Neural progenitor cell (in vitro differentiated cells): ENCODE measurements around the gene ATF3. TPM values are rescaled to one million over a fixed set of nuclear protein-coding genes. Genes with fewer than 3 reads are reported as not detected.

Experiments
- DNase-seq: peaks from one replicate; pipeline ENCODE4 v3.0.0-alpha.2; 2016; ENCODE audit warnings: low spot score
- H2AFZ ChIP-seq: fragments of 200-600 bp; sonication (generic); replicated peaks from 2 replicates; pipeline ENCODE4 v1.6.1; 2016; ENCODE audit warnings: antibody characterized with exemption
- H3F3A ChIP-seq: fragments of 200-600 bp; sonication (generic); 2 replicates; pipeline ENCODE4 v1.6.1; 2016; ENCODE audit warnings: antibody characterized with exemption, low read depth
- H3K27ac ChIP-seq: fragments of 200-600 bp; sonication (generic); 2 replicates; pipeline ENCODE4 v1.5.1; 2016; ENCODE audit warnings: mild to moderate bottlenecking
- H3K27me3 ChIP-seq: fragments of 200-600 bp; sonication (generic); 2 replicates; pipeline ENCODE4 v1.6.1; 2016; ENCODE audit warnings: mild to moderate bottlenecking, moderate library complexity
- H3K36me3 ChIP-seq: fragments of 200-600 bp; sonication (generic); 2 replicates; pipeline ENCODE4 v1.5.1; 2016
- H3K4me1 ChIP-seq: fragments of 200-600 bp; sonication (generic); 2 replicates; pipeline ENCODE4 v1.6.1; 2016; ENCODE audit warnings: mixed run types
- H3K4me2 ChIP-seq: fragments of 200-600 bp; sonication (generic); 2 replicates; pipeline ENCODE4 v1.6.1; 2016
- H3K4me3 ChIP-seq: fragments of 200-600 bp; sonication (generic); 2 replicates; pipeline ENCODE4 v1.5.1; 2016
- H3K79me2 ChIP-seq: fragments of 200-600 bp; sonication (generic); 2 replicates; pipeline ENCODE4 v1.6.1; 2016; ENCODE audit warnings: low read depth
- H3K9ac ChIP-seq: fragments of 200-600 bp; sonication (generic); 2 replicates; pipeline ENCODE4 v1.6.1; 2016
- H3K9me3 ChIP-seq: fragments of 200-600 bp; sonication (generic); 2 replicates; pipeline ENCODE4 v1.5.1; 2016; ENCODE audit warnings: low read depth
- H4K20me1 ChIP-seq: fragments of 200-600 bp; sonication (generic); 2 replicates; pipeline ENCODE4 v1.6.1; 2016; ENCODE audit warnings: low read depth
- H3K27ac Mint-ChIP-seq: 3 replicates; pipeline ENCODE4 v1.8.0; 2021; ENCODE audit warnings: mixed read lengths
- H3K27me3 Mint-ChIP-seq: 2 replicates; pipeline ENCODE4 v1.8.0; 2022; ENCODE audit warnings: low read depth, mild to moderate bottlenecking, inconsistent platforms, moderate library complexity, mixed read lengths; ENCODE audit not compliant: insufficient read depth
- H3K36me3 Mint-ChIP-seq: 3 replicates; pipeline ENCODE4 v1.8.0; 2021; ENCODE audit warnings: mixed read lengths
- H3K4me1 Mint-ChIP-seq: 3 replicates; pipeline ENCODE4 v1.8.0; 2021; ENCODE audit warnings: mixed read lengths
- H3K4me3 Mint-ChIP-seq: 3 replicates; pipeline ENCODE4 v1.8.0; 2021; ENCODE audit warnings: mild to moderate bottlenecking, moderate library complexity, mixed read lengths
- H3K9me3 Mint-ChIP-seq: 3 replicates; pipeline ENCODE4 v1.8.0; 2020; ENCODE audit warnings: mixed read lengths
- EZH2 ChIP-seq: fragments of 200-600 bp; sonication (generic); IDR thresholded peaks from 2 replicates; pipeline ENCODE4 v1.6.1; 2017; ENCODE audit warnings: antibody characterized with exemption, mild to moderate bottlenecking, moderate library complexity
- EZH2phosphoT487 ChIP-seq: fragments of 200-600 bp; sonication (generic); IDR thresholded peaks from 2 replicates; pipeline ENCODE4 v1.6.1; 2017; ENCODE audit warnings: antibody characterized with exemption
- total RNA-seq: library from RNA; depleted of rRNA; stranded (reverse); fragments of >200 nt; gene quantifications from 2 replicates; pipeline ENCODE4 v1.2.3, GENCODE V29; 2015; ENCODE audit warnings: low replicate concordance
- TF ChIP-seq, protein P1 (sequence below): fragments of 200-600 bp; sonication (generic); IDR thresholded peaks from 2 replicates; pipeline ENCODE4 v1.5.1; 2017; ENCODE audit warnings: antibody characterized with exemption, mild to moderate bottlenecking

Gene ATF3
- total RNA-seq, 1 donor from 2014 or later, result 7.8 TPM

DNA sequence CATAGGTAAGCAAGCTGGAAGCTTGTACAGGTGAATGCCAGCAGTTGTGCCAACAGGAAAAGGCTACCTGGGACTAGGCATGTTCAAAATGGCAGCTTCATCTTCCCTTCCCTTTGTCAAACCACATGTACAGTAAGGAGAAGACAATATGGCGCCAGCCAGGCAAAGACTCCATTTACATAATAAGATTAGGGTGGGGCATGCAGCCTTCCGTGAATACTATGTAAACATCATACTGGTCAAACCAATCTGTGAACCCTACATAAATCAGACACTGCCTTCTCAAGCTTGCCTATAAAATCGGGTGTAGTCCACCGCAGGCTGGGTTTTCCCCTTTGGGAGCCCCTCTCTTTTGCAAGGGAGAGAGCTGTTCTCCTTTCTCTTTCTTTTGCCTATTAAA is 24.6 kb downstream of the ATF3 start:
- H3K27me3 ChIP-seq, result no peaks in the 10 kb centered on the region
- no peak overlapping the region for H3K9ac ChIP-seq
- Mint-ChIP-seq H3K4me3 (no peak overlapping the region), H3K27ac (no peak overlapping the region), H3K27me3 (peaks cover 10% of the 10 kb centered on the region), H3K36me3 (no peaks in the 10 kb centered on the region), H3K4me1 (no peaks in the 10 kb centered on the region), H3K9me3 (no peaks in the 10 kb centered on the region)
- no peak overlapping the region for H3K4me2 ChIP-seq
- no peaks in the 10 kb centered on the region for H3K79me2 ChIP-seq
- H4K20me1 ChIP-seq, result no peaks in the 10 kb centered on the region
- no peak overlapping the region for H2AFZ ChIP-seq
- no peak for DNase-seq
- H3K4me1 ChIP-seq, result peaks cover 10% of the 10 kb centered on the region
- no peak overlapping the region for H3K27ac ChIP-seq
- H3K4me3 ChIP-seq, result no peak overlapping the region
- H3K36me3 ChIP-seq, result no peaks in the 10 kb centered on the region
- no peaks in the 10 kb centered on the region for H3K9me3 ChIP-seq
- TF ChIP-seq, protein P1, sequence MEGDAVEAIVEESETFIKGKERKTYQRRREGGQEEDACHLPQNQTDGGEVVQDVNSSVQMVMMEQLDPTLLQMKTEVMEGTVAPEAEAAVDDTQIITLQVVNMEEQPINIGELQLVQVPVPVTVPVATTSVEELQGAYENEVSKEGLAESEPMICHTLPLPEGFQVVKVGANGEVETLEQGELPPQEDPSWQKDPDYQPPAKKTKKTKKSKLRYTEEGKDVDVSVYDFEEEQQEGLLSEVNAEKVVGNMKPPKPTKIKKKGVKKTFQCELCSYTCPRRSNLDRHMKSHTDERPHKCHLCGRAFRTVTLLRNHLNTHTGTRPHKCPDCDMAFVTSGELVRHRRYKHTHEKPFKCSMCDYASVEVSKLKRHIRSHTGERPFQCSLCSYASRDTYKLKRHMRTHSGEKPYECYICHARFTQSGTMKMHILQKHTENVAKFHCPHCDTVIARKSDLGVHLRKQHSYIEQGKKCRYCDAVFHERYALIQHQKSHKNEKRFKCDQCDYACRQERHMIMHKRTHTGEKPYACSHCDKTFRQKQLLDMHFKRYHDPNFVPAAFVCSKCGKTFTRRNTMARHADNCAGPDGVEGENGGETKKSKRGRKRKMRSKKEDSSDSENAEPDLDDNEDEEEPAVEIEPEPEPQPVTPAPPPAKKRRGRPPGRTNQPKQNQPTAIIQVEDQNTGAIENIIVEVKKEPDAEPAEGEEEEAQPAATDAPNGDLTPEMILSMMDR, result no peak
- TF ChIP-seq EZH2phosphoT487, result no peak
- no peak for TF ChIP-seq EZH2
- H3F3A ChIP-seq, result no peaks in the 10 kb centered on the region

DNA sequence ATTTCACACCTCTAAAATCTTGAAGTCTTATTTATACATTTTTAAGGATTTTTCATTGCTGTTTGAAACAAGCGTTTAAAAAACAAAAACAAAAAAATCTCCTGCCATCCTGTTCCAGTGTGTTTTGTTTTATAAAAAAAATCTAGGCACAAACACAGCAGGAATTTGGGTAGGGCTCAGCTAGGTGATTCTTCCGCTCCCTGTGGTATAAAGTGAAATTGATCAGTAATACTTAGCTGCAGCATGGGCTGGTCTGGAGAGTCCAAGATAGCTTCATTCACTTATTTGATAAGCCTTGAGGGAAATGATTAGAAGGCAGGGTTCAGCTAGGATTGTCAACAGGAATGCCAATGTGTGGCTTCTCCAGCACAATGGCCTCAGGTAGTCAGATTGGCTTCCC is 25.7 kb downstream of the ATF3 start:
- Mint-ChIP-seq H3K36me3 (no peaks in the 10 kb centered on the region), H3K4me1 (no peaks in the 10 kb centered on the region), H3K9me3 (no peaks in the 10 kb centered on the region), H3K27ac (no peak overlapping the region), H3K27me3 (peaks cover 15% of the 10 kb centered on the region), H3K4me3 (no peak overlapping the region)
- Histone ChIP-seq H3K9ac (no peak overlapping the region), H3K4me1 (peaks cover 15% of the 10 kb centered on the region), H2AFZ (no peak overlapping the region), H3K4me2 (no peak overlapping the region), H3K36me3 (no peaks in the 10 kb centered on the region), H4K20me1 (no peaks in the 10 kb centered on the region), H3F3A (no peaks in the 10 kb centered on the region), H3K27me3 (no peaks in the 10 kb centered on the region), H3K4me3 (no peak overlapping the region), H3K27ac (no peak overlapping the region), H3K79me2 (no peaks in the 10 kb centered on the region), H3K9me3 (no peaks in the 10 kb centered on the region)
- DNase-seq, result no peak
- TF ChIP-seq EZH2phosphoT487 (no peak), EZH2 (no peak)
- TF ChIP-seq, protein P1, result no peak

DNA sequence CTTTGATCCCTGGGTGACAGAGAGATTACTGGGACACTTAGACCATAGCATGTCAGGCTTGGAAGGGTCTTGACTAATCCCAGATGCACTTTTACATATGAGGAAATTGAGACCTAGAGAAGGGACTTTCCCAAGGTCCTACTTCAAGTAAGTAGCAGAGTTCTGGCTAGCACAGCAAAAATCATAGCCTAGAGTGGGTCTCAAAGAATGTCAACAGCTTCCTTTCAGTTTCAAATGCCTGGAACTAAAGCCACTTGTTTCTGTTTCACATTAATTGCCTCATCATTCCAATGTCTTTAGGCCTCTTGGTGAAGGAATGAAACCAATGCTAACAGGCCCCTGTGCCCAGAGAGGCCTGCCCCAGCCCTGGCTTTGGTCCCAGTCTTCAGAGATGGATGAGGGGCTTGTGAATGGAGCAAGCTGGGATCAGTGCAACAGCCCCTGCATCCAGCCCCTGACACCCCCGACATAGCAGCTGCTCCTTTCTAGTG is 26.6 kb downstream of the ATF3 start:
- Histone ChIP-seq H3K27ac (no peak overlapping the region), H3K79me2 (no peaks in the 10 kb centered on the region), H4K20me1 (no peaks in the 10 kb centered on the region), H3F3A (no peaks in the 10 kb centered on the region), H3K4me3 (no peak overlapping the region), H3K4me2 (no peak overlapping the region), H2AFZ (no peak overlapping the region), H3K9me3 (no peaks in the 10 kb centered on the region), H3K4me1 (peaks cover 14% of the 10 kb centered on the region), H3K9ac (no peak overlapping the region), H3K36me3 (no peaks in the 10 kb centered on the region), H3K27me3 (no peaks in the 10 kb centered on the region)
- no peaks in the 10 kb centered on the region for H3K36me3 Mint-ChIP-seq
- DNase-seq, result no peak
- no peak overlapping the region for H3K27ac Mint-ChIP-seq
- H3K9me3 Mint-ChIP-seq, result no peaks in the 10 kb centered on the region
- TF ChIP-seq EZH2 (no peak), EZH2phosphoT487 (no peak)
- TF ChIP-seq, protein P1, result no peak
- H3K4me3 Mint-ChIP-seq, result no peak overlapping the region
- peaks cover 15% of the 10 kb centered on the region for H3K27me3 Mint-ChIP-seq
- H3K4me1 Mint-ChIP-seq, result no peaks in the 10 kb centered on the region
